Measurements from ENCODE around the gene SNCB. TPM values are rescaled to one million over a fixed set of nuclear protein-coding genes. Genes with fewer than 3 reads are reported as not detected.

SNCB gene
- total and polyA plus RNA-seq, 8 donors, result 0.21 to 0.68 (median 0.42) TPM; not detected in 2

DNA sequence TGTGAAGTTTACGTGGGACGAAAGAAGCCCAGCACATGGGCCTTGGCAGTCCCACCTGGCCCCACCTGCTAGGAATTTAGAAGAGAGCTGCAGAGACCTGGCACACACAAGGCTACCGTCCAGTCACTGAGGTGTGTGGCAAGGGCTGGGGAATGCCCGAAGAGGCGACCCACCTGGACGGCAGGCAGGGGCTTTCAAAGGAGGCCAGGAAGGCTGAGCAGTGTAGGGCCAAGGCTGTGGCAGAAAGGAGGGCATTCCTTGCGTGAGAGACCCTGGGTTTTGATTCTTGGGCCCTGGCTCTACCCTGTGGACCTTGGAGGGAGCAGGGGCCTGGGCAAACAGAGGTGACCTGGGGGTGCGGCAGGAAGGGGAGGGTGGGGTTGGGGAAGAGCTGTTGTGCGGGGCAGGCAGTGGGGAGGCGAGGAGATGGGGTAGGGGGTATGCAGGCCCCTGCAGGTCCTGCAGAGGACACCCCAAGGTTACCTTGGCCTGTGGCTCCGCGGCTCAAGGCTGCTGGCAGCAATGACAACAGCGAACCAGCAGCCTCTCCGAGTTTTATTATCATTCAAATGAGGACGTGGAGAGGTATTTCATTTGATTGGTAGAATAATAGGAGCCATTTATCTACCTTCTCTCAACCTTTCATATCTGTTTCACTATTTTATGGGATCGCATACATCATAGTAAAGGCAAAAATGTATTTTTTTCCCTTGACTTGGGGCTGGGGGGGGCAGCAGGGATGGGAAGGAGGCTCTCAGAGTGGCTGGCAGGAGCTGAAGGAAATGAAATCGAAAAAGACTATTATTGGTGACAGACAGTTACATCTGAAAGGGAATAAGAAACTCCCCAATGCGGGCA is 41.8 kb upstream of the SNCB start:
- Histone ChIP-seq H3K27ac (no peak overlapping the region), H3K27me3 (peaks cover 0 to 64% of the 10 kb centered on the region in 2 donors), H3K9me3 (no peaks in the 10 kb centered on the region), H3K4me3 (no peak overlapping the region), H3K4me1 (no peaks in the 10 kb centered on the region), H3K36me3 (no peaks in the 10 kb centered on the region)
- ATAC-seq (no peak), DNase-seq (no peak)
- TF ChIP-seq, protein P1, sequence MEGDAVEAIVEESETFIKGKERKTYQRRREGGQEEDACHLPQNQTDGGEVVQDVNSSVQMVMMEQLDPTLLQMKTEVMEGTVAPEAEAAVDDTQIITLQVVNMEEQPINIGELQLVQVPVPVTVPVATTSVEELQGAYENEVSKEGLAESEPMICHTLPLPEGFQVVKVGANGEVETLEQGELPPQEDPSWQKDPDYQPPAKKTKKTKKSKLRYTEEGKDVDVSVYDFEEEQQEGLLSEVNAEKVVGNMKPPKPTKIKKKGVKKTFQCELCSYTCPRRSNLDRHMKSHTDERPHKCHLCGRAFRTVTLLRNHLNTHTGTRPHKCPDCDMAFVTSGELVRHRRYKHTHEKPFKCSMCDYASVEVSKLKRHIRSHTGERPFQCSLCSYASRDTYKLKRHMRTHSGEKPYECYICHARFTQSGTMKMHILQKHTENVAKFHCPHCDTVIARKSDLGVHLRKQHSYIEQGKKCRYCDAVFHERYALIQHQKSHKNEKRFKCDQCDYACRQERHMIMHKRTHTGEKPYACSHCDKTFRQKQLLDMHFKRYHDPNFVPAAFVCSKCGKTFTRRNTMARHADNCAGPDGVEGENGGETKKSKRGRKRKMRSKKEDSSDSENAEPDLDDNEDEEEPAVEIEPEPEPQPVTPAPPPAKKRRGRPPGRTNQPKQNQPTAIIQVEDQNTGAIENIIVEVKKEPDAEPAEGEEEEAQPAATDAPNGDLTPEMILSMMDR (IDR thresholded peaks at IDR 0.05), result no peak
- intact Hi-C loops (cut with DNase I), result no loop called here

DNA sequence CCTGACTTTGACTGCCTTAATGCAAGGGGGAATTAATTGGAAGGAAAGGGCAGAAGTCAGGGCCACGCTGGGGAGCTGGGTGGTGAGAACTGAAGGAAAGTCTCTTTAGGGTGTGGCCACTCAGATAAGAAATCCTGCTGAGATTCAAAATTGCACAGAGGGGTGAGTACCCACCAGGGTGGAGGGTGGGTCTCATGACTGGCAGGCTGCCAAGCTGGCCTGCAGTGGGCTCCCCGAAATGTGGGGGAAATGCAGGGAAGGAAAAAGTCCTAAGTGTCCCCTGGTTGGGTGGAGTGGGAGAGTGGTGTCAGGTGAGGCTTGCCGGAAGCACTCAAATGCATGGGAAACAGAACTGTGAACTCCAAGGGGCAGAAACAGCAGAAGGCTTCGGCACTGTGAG is 41.1 kb upstream of the SNCB start:
- H3K4me3 ChIP-seq, result no peak overlapping the region
- ATAC-seq (no peak), DNase-seq (no peak)
- intact Hi-C loops (cut with DNase I), result no loop called here
- H3K27me3 ChIP-seq, result peaks cover 0 to 65% of the 10 kb centered on the region in 2 donors
- TF ChIP-seq, protein P1 (IDR thresholded peaks at IDR 0.05), result no peak
- H3K9me3 ChIP-seq, result no peaks in the 10 kb centered on the region
- no peak overlapping the region for H3K27ac ChIP-seq
- H3K36me3 ChIP-seq, result no peaks in the 10 kb centered on the region
- H3K4me1 ChIP-seq, result no peaks in the 10 kb centered on the region

DNA sequence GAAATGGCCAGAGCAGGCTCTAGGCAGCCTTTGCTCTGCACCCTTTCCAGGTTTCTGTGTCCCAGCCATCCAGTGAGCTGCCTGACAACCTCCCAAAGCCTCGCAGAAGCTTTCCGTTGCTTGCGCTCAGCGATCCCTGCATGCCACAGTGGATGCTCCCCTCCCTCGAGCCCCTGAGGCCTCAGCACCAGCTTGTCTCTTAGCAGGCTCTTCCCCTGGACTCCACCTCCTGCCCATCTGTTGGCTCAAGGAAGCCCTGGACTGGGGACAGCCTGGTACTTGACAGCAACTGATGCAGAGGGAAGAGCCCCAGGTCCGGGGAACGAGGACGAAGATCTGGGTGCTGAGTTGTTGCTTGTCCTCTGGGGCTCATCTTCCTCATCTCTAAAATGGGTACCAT is 40.1 kb upstream of the SNCB start:
- H3K27me3 ChIP-seq, result peaks cover 0 to 75% of the 10 kb centered on the region in 2 donors
- H3K27ac ChIP-seq, result no peak overlapping the region
- no peaks in the 10 kb centered on the region for H3K4me1 ChIP-seq
- no peak for ATAC-seq
- TF ChIP-seq, protein P1 (IDR thresholded peaks at IDR 0.05), result no peak
- no peak overlapping the region for H3K4me3 ChIP-seq
- H3K36me3 ChIP-seq, result no peaks in the 10 kb centered on the region
- intact Hi-C loops (cut with DNase I), result no loop called here
- no peak for DNase-seq
- H3K9me3 ChIP-seq, result no peaks in the 10 kb centered on the region

DNA sequence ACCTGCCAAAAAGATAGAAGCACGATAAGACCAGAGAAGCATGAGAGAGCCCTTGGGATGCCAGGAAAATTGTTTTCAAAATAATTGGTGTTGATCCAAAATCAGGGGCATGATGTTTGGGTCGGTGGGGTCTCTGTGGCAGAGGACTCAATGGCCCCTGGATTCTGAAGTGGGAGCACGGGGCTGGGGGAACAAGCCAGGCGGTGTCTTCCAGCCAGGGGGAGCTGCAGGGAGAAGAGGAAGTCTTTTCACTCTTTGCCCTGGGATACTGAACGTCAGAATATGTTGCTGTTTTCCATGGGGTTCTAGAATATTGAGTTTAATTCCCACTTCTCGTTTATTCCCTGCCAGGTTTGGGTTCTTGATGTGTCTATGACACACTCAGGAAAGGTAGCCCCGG is 37.3 kb upstream of the SNCB start:
- TF ChIP-seq, protein P1 (IDR thresholded peaks at IDR 0.05), result no peak
- no peaks in the 10 kb centered on the region for H3K9me3 ChIP-seq
- H3K27me3 ChIP-seq, result peaks cover 5 to 88% of the 10 kb centered on the region in 2 donors
- no peak overlapping the region for H3K4me3 ChIP-seq
- intact Hi-C loops (cut with DNase I), result no loop called here
- no peaks in the 10 kb centered on the region for H3K4me1 ChIP-seq
- no peaks in the 10 kb centered on the region for H3K36me3 ChIP-seq
- DNase-seq (peak in 1 of 4 donors; percentile 20), ATAC-seq (no peak)
- H3K27ac ChIP-seq, result no peak overlapping the region

DNA sequence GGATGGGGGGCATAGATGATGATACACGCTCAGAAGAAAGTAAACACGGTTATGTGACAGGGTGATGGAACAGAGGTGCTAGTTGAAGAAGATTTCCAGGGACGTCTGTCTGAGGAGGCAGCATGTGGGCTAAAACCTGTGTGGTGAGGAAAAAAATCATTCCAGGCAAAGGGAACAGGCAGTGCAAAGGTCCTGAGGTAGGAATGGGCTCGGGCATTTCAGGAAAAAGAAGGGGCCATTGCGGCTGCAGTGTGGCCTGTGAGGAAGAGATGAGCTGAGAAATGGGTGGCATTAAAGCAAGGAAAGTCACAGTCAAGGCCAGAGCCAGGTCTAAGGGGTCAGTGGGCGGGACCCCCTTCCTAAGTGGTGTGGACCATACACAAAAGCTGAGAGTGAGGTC is 35.2 kb upstream of the SNCB start:
- no peaks in the 10 kb centered on the region for H3K36me3 ChIP-seq
- no peak overlapping the region for H3K4me3 ChIP-seq
- ATAC-seq (no peak), DNase-seq (no peak)
- TF ChIP-seq, protein P1 (IDR thresholded peaks at IDR 0.05), result no peak
- H3K4me1 ChIP-seq, result peaks cover 0 to 7% of the 10 kb centered on the region in 2 donors
- no peak overlapping the region for H3K27ac ChIP-seq
- intact Hi-C loops (cut with DNase I), result no loop called here
- H3K9me3 ChIP-seq, result no peaks in the 10 kb centered on the region
- peaks cover 5 to 84% of the 10 kb centered on the region in 2 donors for H3K27me3 ChIP-seq

Measured in left lung (tissue), 10 donors.